ENCODE data around the gene MBNL3. TPM values are rescaled to one million over a fixed set of nuclear protein-coding genes. Genes with fewer than 3 reads are reported as not detected.

The MBNL3 gene, protein sequence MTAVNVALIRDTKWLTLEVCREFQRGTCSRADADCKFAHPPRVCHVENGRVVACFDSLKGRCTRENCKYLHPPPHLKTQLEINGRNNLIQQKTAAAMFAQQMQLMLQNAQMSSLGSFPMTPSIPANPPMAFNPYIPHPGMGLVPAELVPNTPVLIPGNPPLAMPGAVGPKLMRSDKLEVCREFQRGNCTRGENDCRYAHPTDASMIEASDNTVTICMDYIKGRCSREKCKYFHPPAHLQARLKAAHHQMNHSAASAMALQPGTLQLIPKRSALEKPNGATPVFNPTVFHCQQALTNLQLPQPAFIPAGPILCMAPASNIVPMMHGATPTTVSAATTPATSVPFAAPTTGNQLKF
- total RNA-seq: 10 to 100 TPM in 4 of 6 donors, 1 to 10 TPM in 2; 4.1 to 23.3 (median 17.4) TPM

DNA sequence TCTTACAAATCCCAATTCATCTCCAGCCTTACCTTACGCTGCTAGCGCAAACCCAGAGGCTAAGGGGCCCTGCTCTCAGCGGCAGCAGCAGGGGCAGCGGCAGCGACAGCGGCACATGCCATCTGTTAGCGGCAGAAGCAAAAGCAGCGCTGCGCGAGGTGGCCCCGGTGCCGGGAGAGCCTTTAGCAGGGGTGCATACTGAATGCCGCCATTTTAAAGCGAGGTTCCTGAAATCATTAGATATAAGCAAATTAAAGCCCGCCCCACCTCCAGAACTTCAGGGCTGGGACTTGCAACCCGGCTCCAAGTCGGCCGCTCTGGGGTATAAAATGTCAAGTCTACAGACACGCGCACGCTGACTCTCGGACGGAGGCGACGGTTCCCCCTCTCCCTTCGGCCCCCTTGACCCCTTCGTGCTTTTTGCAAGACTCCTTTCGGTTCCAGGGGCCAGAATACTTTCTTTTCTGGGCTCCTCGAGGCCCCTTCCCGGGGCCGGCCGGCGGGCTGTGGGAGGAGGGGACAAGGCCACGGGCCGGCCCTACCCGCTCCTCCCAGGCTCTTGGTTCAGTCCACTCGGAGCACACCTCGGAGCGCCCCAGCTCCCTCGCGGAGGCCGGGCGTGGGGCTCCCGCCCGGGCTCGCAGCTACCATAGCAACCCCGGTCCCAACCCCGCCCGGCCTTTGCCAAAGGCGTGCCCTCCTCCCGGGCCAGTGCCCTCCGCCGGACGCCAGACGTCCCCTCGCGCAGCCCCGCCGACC is at the start of gene MBNL3:
Gene MBNL3 (minus strand): TSS at position 220 of the 759 bp plus-strand sequence. CDS start 49,427 bp downstream, outside the sequence.
- TF ChIP-seq, protein P1, sequence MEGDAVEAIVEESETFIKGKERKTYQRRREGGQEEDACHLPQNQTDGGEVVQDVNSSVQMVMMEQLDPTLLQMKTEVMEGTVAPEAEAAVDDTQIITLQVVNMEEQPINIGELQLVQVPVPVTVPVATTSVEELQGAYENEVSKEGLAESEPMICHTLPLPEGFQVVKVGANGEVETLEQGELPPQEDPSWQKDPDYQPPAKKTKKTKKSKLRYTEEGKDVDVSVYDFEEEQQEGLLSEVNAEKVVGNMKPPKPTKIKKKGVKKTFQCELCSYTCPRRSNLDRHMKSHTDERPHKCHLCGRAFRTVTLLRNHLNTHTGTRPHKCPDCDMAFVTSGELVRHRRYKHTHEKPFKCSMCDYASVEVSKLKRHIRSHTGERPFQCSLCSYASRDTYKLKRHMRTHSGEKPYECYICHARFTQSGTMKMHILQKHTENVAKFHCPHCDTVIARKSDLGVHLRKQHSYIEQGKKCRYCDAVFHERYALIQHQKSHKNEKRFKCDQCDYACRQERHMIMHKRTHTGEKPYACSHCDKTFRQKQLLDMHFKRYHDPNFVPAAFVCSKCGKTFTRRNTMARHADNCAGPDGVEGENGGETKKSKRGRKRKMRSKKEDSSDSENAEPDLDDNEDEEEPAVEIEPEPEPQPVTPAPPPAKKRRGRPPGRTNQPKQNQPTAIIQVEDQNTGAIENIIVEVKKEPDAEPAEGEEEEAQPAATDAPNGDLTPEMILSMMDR (IDR thresholded peaks at IDR 0.05): no peak
- TF ChIP-seq POLR2A (IDR thresholded peaks at IDR 0.05): peak in 2 of 4 donors; percentile 20 to 34
- peak in 1 of 2 donors; percentile 6 for TF ChIP-seq POLR2AphosphoS5 (IDR thresholded peaks at IDR 0.05)
- DNase-seq: peak; percentile 71 to 91
- Histone ChIP-seq H3K9me3 (no peaks in the 10 kb centered on the region), H3K27me3 (no peaks in the 10 kb centered on the region), H3K4me3 (peak within 1 kb of the TSS; percentile 45 to 71 (median 62)), H3K4me1 (peaks cover 0 to 13% (median 4%) of the 10 kb centered on the region in 4 donors), H3K27ac (peak within 1 kb of the TSS; percentile 83 to 90 (median 88)), H3K36me3 (no peaks in the 10 kb centered on the region)
- ATAC-seq (ENCODE audit: low FRiP score in 2 of 2): peak; percentile 95 to 96
- WGBS, 2 donors: 44% methylated on average over 45 of the region's 59 CpGs; no CpG with 5 or more reads in 1 of the 2 donors

- DNase-seq (no peak), ATAC-seq (ENCODE audit: low FRiP score in 2 of 2) (no peak)
- H3K27ac ChIP-seq: no peak overlapping the region
- no peaks in the 10 kb centered on the region for H3K36me3 ChIP-seq
- H3K4me1 ChIP-seq: no peaks in the 10 kb centered on the region
- no peaks in the 10 kb centered on the region for H3K27me3 ChIP-seq
- TF ChIP-seq POLR2AphosphoS5 (IDR thresholded peaks at IDR 0.05) (no peak), POLR2A (IDR thresholded peaks at IDR 0.05) (no peak), EP300 (IDR thresholded peaks at IDR 0.05) (no peak)
- TF ChIP-seq, protein P1 (IDR thresholded peaks at IDR 0.05): no peak
- no peak overlapping the region for H3K4me3 ChIP-seq
- 60% methylated on average over 1 to 2 of the region's 2 CpGs for WGBS, 2 donors
- H3K9me3 ChIP-seq: no peaks in the 10 kb centered on the region
Observed at GRCh38 chrX:132533409-132533808, 44.6 kb upstream of the MBNL3 start.

GRCh38 chrX:132532913-132533312 is 44.1 kb upstream of the MBNL3 start:
- ATAC-seq (ENCODE audit: low FRiP score in 2 of 2): no peak
- no peak for DNase-seq
- Histone ChIP-seq H3K27me3 (no peaks in the 10 kb centered on the region), H3K36me3 (no peaks in the 10 kb centered on the region), H3K9me3 (no peaks in the 10 kb centered on the region), H3K4me1 (no peaks in the 10 kb centered on the region), H3K4me3 (no peak overlapping the region), H3K27ac (no peak overlapping the region)
- WGBS, 2 donors: 48 to 50% methylated on average over 1 of the region's 1 CpG
- TF ChIP-seq, protein P1 (IDR thresholded peaks at IDR 0.05): no peak
- TF ChIP-seq EP300 (IDR thresholded peaks at IDR 0.05) (no peak), POLR2A (IDR thresholded peaks at IDR 0.05) (no peak), POLR2AphosphoS5 (IDR thresholded peaks at IDR 0.05) (no peak)

DNA sequence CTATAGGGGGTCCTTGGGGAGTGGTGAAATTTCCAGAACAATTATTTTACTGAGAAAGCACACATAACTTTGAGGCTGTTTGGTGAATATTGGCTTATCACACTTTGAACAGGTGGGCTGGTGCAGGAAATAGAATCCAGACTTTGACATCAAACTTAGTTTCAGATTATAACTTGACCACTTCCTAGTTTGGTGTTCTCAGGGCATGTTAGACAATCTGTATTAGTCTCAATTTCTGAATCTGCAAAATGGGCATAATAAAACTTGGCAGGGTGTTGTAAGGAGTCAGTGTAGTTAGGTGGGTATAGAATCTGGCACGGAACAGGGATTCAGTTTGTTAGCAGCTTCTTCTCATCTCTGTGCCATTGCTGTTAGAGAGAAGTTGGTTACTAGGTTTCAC is 43.3 kb upstream of the MBNL3 start:
- WGBS, 2 donors: 73 to 93% methylated on average over 1 of the region's 1 CpG
- Histone ChIP-seq H3K9me3 (no peaks in the 10 kb centered on the region), H3K4me1 (no peaks in the 10 kb centered on the region), H3K27ac (no peak overlapping the region), H3K36me3 (no peaks in the 10 kb centered on the region), H3K4me3 (no peak overlapping the region), H3K27me3 (no peaks in the 10 kb centered on the region)
- TF ChIP-seq POLR2AphosphoS5 (IDR thresholded peaks at IDR 0.05): no peak
- TF ChIP-seq, protein P1 (IDR thresholded peaks at IDR 0.05): no peak
- no peak for TF ChIP-seq POLR2A (IDR thresholded peaks at IDR 0.05)
- DNase-seq (no peak), ATAC-seq (ENCODE audit: low FRiP score in 2 of 2) (no peak)
